Measurements from ENCODE around the gene JADE1. TPM values are rescaled to one million over a fixed set of nuclear protein-coding genes. Genes with fewer than 3 reads are reported as not detected.
A peak's percentile ranks its signal among the peaks of the same experiment; 100 is the strongest.

The JADE1 gene
- total RNA-seq, result 19.0 and 28.2 TPM in 2 replicates

DNA sequence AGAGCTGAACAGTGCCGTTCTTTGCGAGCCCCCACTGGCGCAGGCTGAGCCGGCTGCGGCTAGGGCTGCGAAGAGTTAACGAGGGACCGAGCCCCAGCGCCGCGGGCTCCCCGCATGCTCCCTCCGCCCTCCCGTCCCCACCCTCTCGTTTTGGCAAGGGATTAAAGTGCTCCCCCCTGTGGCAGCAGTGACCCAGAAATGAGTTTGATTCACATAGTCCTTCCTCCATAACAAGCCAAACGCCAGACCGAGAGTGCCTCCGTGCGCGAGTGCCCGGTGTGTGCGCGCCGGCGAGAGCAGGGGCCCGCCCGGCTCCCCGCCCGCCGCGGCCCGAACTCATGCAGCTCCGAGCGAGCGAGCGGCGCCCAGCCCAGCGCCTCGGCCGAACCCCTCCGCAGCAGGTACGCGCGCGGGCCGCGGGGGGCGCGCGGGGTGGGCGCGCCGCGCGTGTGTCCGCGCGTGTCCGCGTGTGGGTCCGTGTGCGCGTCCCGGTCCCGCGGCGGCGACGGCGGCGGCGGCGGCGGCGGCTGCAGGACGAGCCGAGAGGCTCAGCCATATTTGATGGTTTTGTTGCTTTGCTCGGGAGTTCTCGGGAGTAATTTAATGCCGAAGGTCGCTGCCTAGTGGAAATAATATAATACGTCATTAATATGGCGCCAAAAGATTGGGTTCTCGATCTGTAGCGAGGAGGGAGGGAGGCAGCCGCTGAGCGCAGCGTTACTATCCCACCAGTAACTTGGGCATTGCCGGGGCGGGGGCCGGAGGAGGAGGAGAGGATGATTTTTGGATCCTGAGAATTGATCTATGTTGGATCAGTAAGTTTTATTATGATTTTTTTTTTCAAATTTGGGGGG is at the start of gene JADE1:
JADE1 (plus strand) TSS at position 224 of the 854 bp plus-strand sequence. CDS start 22,059 bp downstream, outside the sequence.
- TF ChIP-seq, protein P1, sequence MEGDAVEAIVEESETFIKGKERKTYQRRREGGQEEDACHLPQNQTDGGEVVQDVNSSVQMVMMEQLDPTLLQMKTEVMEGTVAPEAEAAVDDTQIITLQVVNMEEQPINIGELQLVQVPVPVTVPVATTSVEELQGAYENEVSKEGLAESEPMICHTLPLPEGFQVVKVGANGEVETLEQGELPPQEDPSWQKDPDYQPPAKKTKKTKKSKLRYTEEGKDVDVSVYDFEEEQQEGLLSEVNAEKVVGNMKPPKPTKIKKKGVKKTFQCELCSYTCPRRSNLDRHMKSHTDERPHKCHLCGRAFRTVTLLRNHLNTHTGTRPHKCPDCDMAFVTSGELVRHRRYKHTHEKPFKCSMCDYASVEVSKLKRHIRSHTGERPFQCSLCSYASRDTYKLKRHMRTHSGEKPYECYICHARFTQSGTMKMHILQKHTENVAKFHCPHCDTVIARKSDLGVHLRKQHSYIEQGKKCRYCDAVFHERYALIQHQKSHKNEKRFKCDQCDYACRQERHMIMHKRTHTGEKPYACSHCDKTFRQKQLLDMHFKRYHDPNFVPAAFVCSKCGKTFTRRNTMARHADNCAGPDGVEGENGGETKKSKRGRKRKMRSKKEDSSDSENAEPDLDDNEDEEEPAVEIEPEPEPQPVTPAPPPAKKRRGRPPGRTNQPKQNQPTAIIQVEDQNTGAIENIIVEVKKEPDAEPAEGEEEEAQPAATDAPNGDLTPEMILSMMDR (conservative IDR thresholded peaks at IDR 0.05; ENCODE audit: low read depth, low read length), result peak; percentile 70
- H3K4me3 ChIP-seq (ENCODE audit: low read depth, low read length), result peak within 1 kb of the TSS; percentile 78
- no peak for DNase-seq (ENCODE audit: low read depth)

DNA sequence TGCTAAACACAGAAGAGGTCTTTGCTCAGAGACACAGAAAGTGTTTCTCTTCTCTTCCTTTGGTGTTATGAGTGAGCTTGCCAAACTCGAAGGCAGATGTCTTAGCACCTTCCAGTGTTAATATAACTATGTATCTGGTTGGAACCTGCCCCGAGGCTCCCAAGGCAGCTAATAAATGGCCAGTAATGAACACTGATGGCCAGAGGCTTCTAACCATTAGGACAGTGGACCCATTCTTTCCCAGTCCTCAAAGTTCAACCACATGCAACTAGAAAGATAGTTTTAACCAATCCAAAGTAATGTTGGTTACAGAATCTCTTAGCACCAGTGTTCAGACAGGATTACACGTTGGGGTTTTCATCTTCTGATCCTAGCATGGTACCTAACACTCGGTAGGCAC is 42.7 kb upstream of the JADE1 start:
- no peak for DNase-seq (ENCODE audit: low read depth)
- H3K4me3 ChIP-seq (ENCODE audit: low read depth, low read length), result no peak overlapping the region
- TF ChIP-seq, protein P1 (conservative IDR thresholded peaks at IDR 0.05; ENCODE audit: low read depth, low read length), result no peak

DNA sequence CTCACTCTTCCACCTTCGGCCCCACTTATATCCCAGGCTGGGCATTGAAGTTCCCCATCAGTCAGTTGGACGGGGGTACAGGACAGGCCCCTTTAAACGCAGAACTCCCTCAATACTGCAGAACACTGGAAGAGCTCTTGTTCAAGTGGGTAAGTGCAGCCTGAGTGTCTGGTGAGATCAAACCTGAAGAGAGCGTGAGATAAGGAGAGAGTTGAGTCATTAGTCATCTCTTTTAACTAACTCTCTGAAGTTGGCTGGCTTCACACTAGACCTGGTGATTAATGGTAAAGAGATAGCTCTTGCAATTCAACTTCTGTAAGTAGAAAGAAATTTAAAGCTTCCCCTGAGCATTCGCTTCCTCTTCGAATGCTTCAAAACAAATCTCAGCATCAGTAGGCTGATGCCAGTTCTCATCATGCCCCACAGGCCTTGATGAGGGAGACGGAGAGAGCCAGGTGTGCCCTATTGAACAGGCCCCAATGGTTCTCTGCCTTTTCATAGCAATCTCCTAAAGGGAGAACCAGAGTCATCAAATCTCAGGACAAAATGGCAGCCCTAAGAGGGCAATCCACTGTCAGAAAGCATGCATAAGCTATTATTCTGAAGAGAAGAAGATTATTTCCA is 41.0 kb upstream of the JADE1 start:
- TF ChIP-seq, protein P1 (conservative IDR thresholded peaks at IDR 0.05; ENCODE audit: low read depth, low read length), result no peak
- no peak for DNase-seq (ENCODE audit: low read depth)
- H3K4me3 ChIP-seq (ENCODE audit: low read depth, low read length), result no peak overlapping the region

DNA sequence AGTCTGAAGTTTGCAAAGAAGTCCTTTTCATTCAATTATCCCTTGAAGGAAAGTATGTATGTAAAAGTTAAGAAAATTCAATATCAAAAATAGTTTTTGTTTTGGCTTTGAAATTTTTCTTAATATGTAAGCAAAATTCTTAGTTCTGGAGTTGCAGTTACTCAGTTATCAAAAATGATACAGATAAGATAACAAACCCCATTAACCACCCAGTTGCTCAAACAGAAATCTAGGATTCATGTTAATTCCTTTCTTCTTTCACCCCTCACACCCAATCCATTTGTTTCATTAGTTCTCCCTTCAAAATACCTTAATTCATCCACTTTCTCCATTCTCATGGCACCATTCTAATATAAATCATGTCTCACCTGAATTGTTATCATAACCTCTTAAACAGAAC is 40.5 kb upstream of the JADE1 start:
- TF ChIP-seq, protein P1 (conservative IDR thresholded peaks at IDR 0.05; ENCODE audit: low read depth, low read length), result no peak
- no peak overlapping the region for H3K4me3 ChIP-seq (ENCODE audit: low read depth, low read length)
- DNase-seq (ENCODE audit: low read depth), result no peak

DNA sequence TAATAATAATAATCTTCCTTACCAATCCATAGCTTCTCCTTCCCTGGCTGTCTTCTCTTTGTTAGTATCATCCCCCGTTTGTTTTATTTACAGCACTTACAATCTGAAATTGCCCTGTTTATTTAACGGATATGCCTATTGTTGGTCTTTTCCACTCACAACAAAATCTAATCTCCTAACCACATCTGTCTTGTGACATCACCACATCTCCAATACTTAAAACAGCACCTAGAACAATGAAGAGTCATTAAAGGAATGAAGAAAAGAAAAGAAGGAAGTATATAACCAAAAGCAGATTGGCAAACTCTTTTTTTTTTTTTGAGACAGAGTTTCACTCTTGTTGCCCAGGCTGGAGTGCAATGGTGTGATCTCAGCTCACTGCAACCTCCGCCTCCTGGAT is 38.7 kb upstream of the JADE1 start:
- TF ChIP-seq, protein P1 (conservative IDR thresholded peaks at IDR 0.05; ENCODE audit: low read depth, low read length), result no peak
- H3K4me3 ChIP-seq (ENCODE audit: low read depth, low read length), result no peak overlapping the region
- no peak for DNase-seq (ENCODE audit: low read depth)

DNA sequence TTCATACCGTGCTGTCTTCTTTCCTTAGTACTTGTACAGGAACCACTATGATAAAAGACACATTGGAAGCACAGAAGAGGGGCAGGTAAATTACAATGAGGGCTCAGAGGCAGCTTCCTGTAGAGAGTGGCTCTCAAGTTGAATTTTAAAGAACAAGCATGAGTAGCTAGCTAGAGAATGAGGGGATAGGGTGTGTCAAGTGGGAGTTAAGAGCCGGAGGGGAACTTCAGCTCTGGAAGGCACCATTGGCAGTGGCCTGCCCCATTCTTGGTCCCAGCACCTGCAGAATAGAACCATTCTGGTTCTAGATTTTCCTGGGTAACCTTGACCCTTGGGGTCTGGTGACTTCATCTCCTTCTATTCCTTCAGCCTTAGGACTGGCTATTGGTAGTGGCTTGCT is 34.0 kb upstream of the JADE1 start:
- no peak overlapping the region for H3K4me3 ChIP-seq (ENCODE audit: low read depth, low read length)
- TF ChIP-seq, protein P1 (conservative IDR thresholded peaks at IDR 0.05; ENCODE audit: low read depth, low read length), result no peak
- no peak for DNase-seq (ENCODE audit: low read depth)
